K562 (cell line): Measurements from ENCODE around the gene CEBPE. TPM values are rescaled to one million over a fixed set of nuclear protein-coding genes. Genes with fewer than 3 reads are reported as not detected.

Source experiments
- FOXK2 ChIP-seq, 2 experiments: fragments of 450-650 bp; IDR thresholded peaks in 1 of 2; conservative IDR thresholded peaks in 1 of 2; 2 replicates each; pipeline ENCODE4 v1.6.1; 2016; ENCODE audit warnings: low read depth in 2 of 2, mild to moderate bottlenecking in 1 of 2
- TAF7 ChIP-seq: fragments of 450-650 bp; IDR thresholded peaks from 2 replicates; pipeline ENCODE4 v1.6.1; 2016; ENCODE audit warnings: missing genetic modification characterization, missing compliant biosample characterization
- TCF7L2 ChIP-seq: fragments of 150-350 bp; IDR thresholded peaks from 2 replicates; pipeline ENCODE4 v1.6.1; 2016; ENCODE audit warnings: low read depth, mild to moderate bottlenecking, low read length, moderate library complexity
- ZNF175 ChIP-seq: fragments of 200-800 bp; sonication (Bioruptor generic); IDR thresholded peaks from 2 replicates; pipeline ENCODE4 v1.6.1; 2016; ENCODE audit warnings: low read depth, mild to moderate bottlenecking, missing genetic modification characterization, missing compliant biosample characterization
- ZNF253 ChIP-seq: fragments of 250-450 bp; sonication (Bioruptor Pico); conservative IDR thresholded peaks from 2 replicates; pipeline ENCODE4 v1.6.1; 2021; ENCODE audit warnings: mild to moderate bottlenecking
- polyA plus RNA-seq, 8 experiments: library from polyadenylated mRNA; depleted of rRNA in 4 of 8; stranded (reverse) in 5 of 8; unstranded in 3 of 8; fragments of >200 nt; fragmentation: Nextera tagmentation in 2 of 8; fragmentation: Illumina TruSeq in 1 of 8; extraction: Ambion mirVana in 2 of 8; extraction: Trizol in 1 of 8; gene quantifications; 2 replicates each; pipeline versions ENCODE4 v1.2.1 to v1.2.3, GENCODE V29; 2011 to 2014; ENCODE audit warnings: inconsistent platforms in 1 of 8, missing spikeins in 1 of 8
- total RNA-seq, 7 experiments: library from RNA; depleted of rRNA in 6 of 7; stranded (reverse); fragments of >200 nt in 6 of 7; fragmentation: Illumina TruSeq in 2 of 7; extraction: Trizol in 2 of 7; gene quantifications; 2 replicates each; pipeline versions ENCODE4 v1.2.1 to v1.2.3, GENCODE V29; 2011 to 2021; ENCODE audit warnings: low replicate concordance in 1 of 7
- TF ChIP-seq, protein P1 (sequence below): sonication (generic); formaldehyde crosslinking; IDR thresholded peaks from 2 replicates; pipeline ENCODE4 v1.8.1; 2023; ENCODE audit warnings: mild to moderate bottlenecking, missing genetic modification reagents
- TF ChIP-seq, protein P2 (sequence below): fragments of 450-650 bp; IDR thresholded peaks from 2 replicates; pipeline ENCODE4 v1.6.1; 2018; ENCODE audit not compliant: partially characterized antibody
- TF ChIP-seq, protein P3 (sequence below), 2 experiments: fragments of 450-650 bp; IDR thresholded peaks; 2 replicates each; pipeline ENCODE4 v1.6.1; 2016; ENCODE audit warnings: mild to moderate bottlenecking in 2 of 2, borderline replicate concordance in 1 of 2, low read depth in 1 of 2, moderate library complexity in 1 of 2
- TF ChIP-seq, protein P4 (sequence below): fragments of 250-450 bp; sonication (Bioruptor Pico); IDR thresholded peaks from 2 replicates; pipeline ENCODE4 v1.8.0; 2022; ENCODE audit warnings: inconsistent platforms, mild to moderate bottlenecking, moderate library complexity, borderline replicate concordance

Gene CEBPE
- total and polyA plus RNA-seq, 9 of the 15 experiments (the other 6 are each of a cell fraction or from before 2014, with no cell fraction given) = 0.09 to 0.15 (median 0.13) TPM; not detected in 6

DNA sequence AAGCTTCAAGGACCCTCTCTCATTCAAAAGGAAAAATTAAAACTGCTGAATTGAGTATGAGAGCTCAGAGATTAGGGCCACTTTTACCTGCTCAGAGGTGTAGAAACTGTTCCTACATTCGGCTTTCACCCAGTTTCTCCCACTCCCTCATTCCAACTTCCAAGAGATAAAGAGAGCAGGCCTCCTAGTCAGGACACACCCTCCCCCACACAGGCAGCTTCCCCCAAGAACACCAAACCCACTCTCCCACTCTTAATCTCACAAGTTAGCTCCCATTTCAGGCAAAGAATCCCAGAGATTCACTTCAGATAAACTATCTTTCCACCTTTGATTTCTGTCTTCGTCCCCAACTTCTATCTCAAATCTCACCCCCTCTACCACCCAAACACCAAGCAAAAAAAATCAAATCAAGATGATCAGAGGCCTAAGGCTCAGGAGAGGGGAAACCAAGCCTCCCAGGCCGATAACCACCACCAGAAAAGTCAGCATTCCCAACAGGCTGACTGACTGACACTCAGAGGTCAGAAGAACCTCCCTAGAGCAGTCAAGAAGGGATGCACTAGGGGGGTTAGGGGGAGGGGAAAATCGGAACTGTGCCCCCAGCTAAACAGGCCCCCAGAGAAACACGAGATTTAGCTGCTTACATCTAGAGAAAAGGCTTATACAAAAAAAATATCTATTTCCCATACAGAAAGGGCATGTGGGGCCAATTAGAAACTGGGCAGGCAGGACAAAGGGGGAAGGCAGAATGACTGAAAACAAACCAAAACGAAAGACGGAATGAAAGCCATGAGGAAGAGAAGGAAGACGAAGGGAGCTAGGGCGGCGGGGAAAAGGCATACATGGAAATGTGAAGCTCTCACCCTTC lies 48.6 kb downstream of the CEBPE start (continued):
- TF ChIP-seq FOXK2 (conservative IDR thresholded peaks at IDR 0.05 in 1 of 2, IDR thresholded peaks at IDR 0.05 in 1 of 2; ENCODE audit: low read depth in 2 of 2) (no peak), ZNF253 (no peak), TAF7 (tag) (no peak), ZNF175 (CRISPR knock-in tag) (no peak), TCF7L2 (no peak)
- TF ChIP-seq, protein P1, sequence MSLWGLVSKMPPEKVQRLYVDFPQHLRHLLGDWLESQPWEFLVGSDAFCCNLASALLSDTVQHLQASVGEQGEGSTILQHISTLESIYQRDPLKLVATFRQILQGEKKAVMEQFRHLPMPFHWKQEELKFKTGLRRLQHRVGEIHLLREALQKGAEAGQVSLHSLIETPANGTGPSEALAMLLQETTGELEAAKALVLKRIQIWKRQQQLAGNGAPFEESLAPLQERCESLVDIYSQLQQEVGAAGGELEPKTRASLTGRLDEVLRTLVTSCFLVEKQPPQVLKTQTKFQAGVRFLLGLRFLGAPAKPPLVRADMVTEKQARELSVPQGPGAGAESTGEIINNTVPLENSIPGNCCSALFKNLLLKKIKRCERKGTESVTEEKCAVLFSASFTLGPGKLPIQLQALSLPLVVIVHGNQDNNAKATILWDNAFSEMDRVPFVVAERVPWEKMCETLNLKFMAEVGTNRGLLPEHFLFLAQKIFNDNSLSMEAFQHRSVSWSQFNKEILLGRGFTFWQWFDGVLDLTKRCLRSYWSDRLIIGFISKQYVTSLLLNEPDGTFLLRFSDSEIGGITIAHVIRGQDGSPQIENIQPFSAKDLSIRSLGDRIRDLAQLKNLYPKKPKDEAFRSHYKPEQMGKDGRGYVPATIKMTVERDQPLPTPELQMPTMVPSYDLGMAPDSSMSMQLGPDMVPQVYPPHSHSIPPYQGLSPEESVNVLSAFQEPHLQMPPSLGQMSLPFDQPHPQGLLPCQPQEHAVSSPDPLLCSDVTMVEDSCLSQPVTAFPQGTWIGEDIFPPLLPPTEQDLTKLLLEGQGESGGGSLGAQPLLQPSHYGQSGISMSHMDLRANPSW (CRISPR knock-in tag) = no peak
- TF ChIP-seq, protein P2, sequence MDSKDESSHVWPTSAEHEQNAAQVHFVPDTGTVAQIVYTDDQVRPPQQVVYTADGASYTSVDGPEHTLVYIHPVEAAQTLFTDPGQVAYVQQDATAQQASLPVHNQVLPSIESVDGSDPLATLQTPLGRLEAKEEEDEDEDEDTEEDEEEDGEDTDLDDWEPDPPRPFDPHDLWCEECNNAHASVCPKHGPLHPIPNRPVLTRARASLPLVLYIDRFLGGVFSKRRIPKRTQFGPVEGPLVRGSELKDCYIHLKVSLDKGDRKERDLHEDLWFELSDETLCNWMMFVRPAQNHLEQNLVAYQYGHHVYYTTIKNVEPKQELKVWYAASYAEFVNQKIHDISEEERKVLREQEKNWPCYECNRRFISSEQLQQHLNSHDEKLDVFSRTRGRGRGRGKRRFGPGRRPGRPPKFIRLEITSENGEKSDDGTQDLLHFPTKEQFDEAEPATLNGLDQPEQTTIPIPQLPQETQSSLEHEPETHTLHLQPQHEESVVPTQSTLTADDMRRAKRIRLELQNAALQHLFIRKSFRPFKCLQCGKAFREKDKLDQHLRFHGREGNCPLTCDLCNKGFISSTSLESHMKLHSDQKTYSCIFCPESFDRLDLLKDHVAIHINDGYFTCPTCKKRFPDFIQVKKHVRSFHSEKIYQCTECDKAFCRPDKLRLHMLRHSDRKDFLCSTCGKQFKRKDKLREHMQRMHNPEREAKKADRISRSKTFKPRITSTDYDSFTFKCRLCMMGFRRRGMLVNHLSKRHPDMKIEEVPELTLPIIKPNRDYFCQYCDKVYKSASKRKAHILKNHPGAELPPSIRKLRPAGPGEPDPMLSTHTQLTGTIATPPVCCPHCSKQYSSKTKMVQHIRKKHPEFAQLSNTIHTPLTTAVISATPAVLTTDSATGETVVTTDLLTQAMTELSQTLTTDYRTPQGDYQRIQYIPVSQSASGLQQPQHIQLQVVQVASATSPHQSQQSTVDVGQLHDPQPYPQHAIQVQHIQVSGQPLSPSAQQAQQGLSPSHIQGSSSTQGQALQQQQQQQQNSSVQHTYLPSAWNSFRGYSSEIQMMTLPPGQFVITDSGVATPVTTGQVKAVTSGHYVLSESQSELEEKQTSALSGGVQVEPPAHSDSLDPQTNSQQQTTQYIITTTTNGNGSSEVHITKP = no peak
- TF ChIP-seq, protein P3, sequence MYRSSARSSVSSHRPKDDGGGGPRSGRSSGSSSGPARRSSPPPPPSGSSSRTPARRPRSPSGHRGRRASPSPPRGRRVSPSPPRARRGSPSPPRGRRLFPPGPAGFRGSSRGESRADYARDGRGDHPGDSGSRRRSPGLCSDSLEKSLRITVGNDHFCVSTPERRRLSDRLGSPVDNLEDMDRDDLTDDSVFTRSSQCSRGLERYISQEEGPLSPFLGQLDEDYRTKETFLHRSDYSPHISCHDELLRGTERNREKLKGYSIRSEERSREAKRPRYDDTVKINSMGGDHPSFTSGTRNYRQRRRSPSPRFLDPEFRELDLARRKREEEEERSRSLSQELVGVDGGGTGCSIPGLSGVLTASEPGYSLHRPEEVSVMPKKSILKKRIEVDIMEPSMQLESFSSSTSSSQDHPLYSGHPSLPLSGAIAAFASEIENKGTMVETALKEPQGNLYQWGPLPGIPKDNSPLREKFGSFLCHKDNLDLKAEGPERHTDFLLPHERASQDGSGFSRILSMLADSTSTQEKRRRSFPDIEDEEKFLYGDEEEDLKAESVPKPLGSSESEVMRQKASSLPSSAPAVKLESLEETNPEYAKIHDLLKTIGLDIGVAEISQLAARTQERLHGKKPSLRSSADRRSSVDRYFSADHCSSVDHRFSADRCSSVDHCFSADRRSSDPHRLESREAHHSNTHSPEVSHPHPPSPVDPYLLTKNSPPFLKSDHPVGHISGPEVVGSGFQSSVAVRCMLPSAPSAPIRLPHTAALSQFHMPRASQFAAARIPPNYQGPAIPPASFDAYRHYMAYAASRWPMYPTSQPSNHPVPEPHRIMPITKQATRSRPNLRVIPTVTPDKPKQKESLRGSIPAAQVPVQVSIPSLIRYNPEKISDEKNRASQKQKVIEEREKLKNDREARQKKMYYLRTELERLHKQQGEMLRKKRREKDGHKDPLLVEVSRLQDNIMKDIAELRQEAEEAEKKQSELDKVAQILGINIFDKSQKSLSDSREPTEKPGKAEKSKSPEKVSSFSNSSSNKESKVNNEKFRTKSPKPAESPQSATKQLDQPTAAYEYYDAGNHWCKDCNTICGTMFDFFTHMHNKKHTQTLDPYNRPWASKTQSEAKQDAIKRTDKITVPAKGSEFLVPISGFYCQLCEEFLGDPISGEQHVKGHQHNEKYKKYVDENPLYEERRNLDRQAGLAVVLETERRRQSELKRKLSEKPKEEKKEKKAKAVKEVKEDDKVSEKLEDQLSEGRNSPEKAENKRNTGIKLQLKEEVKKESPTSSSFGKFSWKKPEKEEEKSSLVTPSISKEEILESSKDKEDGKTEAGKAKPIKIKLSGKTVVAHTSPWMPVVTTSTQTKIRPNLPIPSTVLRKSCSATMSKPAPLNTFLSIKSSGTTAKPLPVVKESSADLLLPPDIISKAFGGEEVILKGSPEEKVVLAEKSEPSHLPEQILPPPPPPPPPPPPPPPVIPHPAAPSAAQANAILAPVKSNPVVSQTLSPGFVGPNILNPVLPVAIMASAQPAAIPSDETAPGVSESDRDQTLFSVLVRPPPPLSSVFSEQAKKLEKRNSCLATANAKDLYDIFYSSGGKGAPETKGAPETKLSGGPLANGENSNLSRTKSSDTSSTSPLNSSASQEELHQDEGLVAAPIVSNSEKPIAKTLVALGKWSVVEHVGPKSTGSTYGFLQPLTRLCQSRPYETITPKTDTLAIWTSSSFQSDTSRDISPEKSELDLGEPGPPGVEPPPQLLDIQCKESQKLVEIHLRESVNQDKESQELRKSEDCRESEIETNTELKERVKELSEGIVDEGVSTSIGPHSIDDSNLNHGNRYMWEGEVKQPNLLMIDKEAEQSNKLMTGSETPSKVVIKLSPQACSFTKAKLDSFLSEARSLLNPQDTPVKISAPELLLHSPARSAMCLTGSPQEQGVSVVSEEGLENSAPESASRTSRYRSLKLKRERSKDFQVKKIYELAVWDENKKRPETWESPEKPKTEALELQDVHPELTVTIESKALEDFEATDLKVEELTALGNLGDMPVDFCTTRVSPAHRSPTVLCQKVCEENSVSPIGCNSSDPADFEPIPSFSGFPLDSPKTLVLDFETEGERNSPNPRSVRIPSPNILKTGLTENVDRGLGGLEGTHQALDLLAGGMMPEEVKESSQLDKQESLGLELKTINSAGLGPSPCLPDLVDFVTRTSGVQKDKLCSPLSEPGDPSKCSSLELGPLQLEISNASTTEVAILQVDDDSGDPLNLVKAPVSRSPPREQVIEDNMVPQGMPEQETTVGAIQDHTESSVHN (IDR thresholded peaks at IDR 0.05; ENCODE audit: borderline replicate concordance in 1 of 2, low read depth in 1 of 2) = no peak
- TF ChIP-seq, protein P4, sequence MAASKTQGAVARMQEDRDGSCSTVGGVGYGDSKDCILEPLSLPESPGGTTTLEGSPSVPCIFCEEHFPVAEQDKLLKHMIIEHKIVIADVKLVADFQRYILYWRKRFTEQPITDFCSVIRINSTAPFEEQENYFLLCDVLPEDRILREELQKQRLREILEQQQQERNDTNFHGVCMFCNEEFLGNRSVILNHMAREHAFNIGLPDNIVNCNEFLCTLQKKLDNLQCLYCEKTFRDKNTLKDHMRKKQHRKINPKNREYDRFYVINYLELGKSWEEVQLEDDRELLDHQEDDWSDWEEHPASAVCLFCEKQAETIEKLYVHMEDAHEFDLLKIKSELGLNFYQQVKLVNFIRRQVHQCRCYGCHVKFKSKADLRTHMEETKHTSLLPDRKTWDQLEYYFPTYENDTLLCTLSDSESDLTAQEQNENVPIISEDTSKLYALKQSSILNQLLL = no peak
